HepG2 (cell line): ENCODE measurements around the gene GABBR2. TPM values are rescaled to one million over a fixed set of nuclear protein-coding genes. Genes with fewer than 3 reads are reported as not detected.

Experiments used
- ATAC-seq: fragments of 200-7000 bp; cut with Tn5 transposase; 3 replicates; pipeline ENCODE4 v1.9.1; 2020; ENCODE audit warnings: mild to moderate bottlenecking, moderate library complexity
- BruUV-seq: library from RNA; stranded (reverse); fragments of 400-500 nt; replicated peaks from 2 replicates; lab custom pipeline; 2021; lab: Mats Ljungman, UMichigan
- CTCF ChIA-PET: fragments of 300-600 bp; formaldehyde crosslinking; extraction: SDS; loops from one replicate; lab custom pipeline; 2021; ENCODE audit warnings: low total read pairs, inconsistent platforms, low intra/inter-chr PET ratio; lab: Yijun Ruan, JAX
- POLR2A ChIA-PET: fragments of 350-600 bp; sonication (Branson Sonifier 250); formaldehyde crosslinking; loops from one replicate; lab custom pipeline; 2020; ENCODE audit warnings: antibody characterized with exemption, inconsistent platforms; lab: Yijun Ruan, JAX
- DNase-seq: peaks from one replicate; pipeline ENCODE4 v3.0.0-alpha.2; 2015; ENCODE audit warnings: low spot score
- FAIRE-seq: peaks from 3 replicates; lab custom pipeline; 2011; peaks lifted over from hg19 to GRCh38; lab: Jason Lieb, UNC
- H2AFZ ChIP-seq: one replicate; pipeline ENCODE4 v1.6.1; 2011; ENCODE audit warnings: low read length, inconsistent platforms
- H3K27ac ChIP-seq: fragments of 300-600 bp; 3 replicates; pipeline ENCODE4 v1.8.0; 2011; ENCODE audit warnings: mixed run types, mild to moderate bottlenecking, mixed read lengths, low read length, inconsistent platforms; ENCODE audit not compliant: insufficient read depth; ENCODE audit errors: extremely low read length
- H3K27me3 ChIP-seq, 2 experiments: fragments of 200-600 bp in 1 of 2; 2 replicates in 1 of 2; 3 replicates in 1 of 2; pipeline versions ENCODE4 v1.6.0 to v1.8.0; 2011; ENCODE audit warnings: low read length in 2 of 2, mild to moderate bottlenecking in 2 of 2, moderate library complexity in 2 of 2, inconsistent platforms in 1 of 2; ENCODE audit not compliant: insufficient read depth in 2 of 2, control insufficient read depth in 1 of 2
- H3K36me3 ChIP-seq, 2 experiments: fragments of 200-600 bp in 1 of 2; replicated peaks in 1 of 2; 2 replicates in 1 of 2; 3 replicates in 1 of 2; pipeline versions ENCODE4 v1.5.1 to v1.8.0; 2011; ENCODE audit warnings: low read length in 2 of 2, inconsistent platforms in 1 of 2; ENCODE audit not compliant: insufficient read depth in 2 of 2, control insufficient read depth in 1 of 2
- H3K4me1 ChIP-seq: 2 replicates; pipeline ENCODE4 v1.5.1; 2012; ENCODE audit warnings: low read length, inconsistent platforms; ENCODE audit not compliant: insufficient read depth
- H3K4me2 ChIP-seq: 2 replicates; pipeline ENCODE4 v1.6.0; 2011; ENCODE audit warnings: low read depth, low read length, inconsistent platforms
- H3K4me3 ChIP-seq, 3 experiments: fragments of 200-600 bp in 1 of 3; sonication (generic), shearing (Covaris generic) in 1 of 3; replicated peaks in 1 of 3; 2 replicates each; pipeline ENCODE4 v1.5.1; 2011 to 2016; ENCODE audit warnings: low read length in 3 of 3, inconsistent platforms in 2 of 3, low read depth in 2 of 3, mild to moderate bottlenecking in 2 of 3, control low read depth in 1 of 3, mixed read lengths in 1 of 3; ENCODE audit not compliant: insufficient read depth in 1 of 3
- H3K79me2 ChIP-seq: one replicate; pipeline ENCODE4 v1.6.1; 2011; ENCODE audit warnings: low read length, inconsistent platforms; ENCODE audit not compliant: insufficient read depth
- H3K9ac ChIP-seq: 2 replicates; pipeline ENCODE4 v1.6.0; 2011; ENCODE audit warnings: mild to moderate bottlenecking, low read depth, low read length, inconsistent platforms; ENCODE audit not compliant: insufficient read depth
- H3K9me3 ChIP-seq: 2 replicates; pipeline ENCODE4 v1.5.1; 2012; ENCODE audit warnings: mild to moderate bottlenecking, low read length
- H4K20me1 ChIP-seq: 2 replicates; pipeline ENCODE4 v1.6.0; 2011; ENCODE audit warnings: inconsistent platforms, mild to moderate bottlenecking, low read length, moderate library complexity; ENCODE audit not compliant: insufficient read depth
- ARID5B ChIP-seq: IDR thresholded peaks from 2 replicates; pipeline ENCODE4 v1.4.0; 2020; ENCODE audit warnings: mild to moderate bottlenecking, missing genetic modification reagents
- ELF3 ChIP-seq: IDR thresholded peaks from 2 replicates; pipeline ENCODE4 v1.6.1; 2016; ENCODE audit warnings: missing genetic modification reagents, missing compliant biosample characterization
- HNF4A ChIP-seq: sonication (generic); formaldehyde crosslinking; IDR thresholded peaks from 2 replicates; pipeline ENCODE4 v1.4.0; 2020; ENCODE audit warnings: missing genetic modification reagents
- HNF4G ChIP-seq, 2 experiments: sonication (generic) in 1 of 2; formaldehyde crosslinking in 1 of 2; IDR thresholded peaks; 2 replicates each; pipeline versions ENCODE4 v1.4.0 to v1.6.1; 2011 to 2020; ENCODE audit warnings: borderline replicate concordance in 2 of 2, low read depth in 2 of 2, mild to moderate bottlenecking in 2 of 2, low read length in 1 of 2, missing genetic modification reagents in 1 of 2, moderate library complexity in 1 of 2
- WGBS: methylation state at CpG from one replicate; pipeline ENCODE4 v1.1.6; 2017; ENCODE audit warnings: low lambda C conversion rate; 5-methylcytosine and 5-hydroxymethylcytosine counted together
- in situ Hi-C: cut with HindIII; loops from 2 replicates; pipeline ENCODE4 v1.10.0; 2017; ENCODE audit warnings: low pct_unique_long_range_greater_than_20kb; ENCODE audit not compliant: extremely low pct_ligation_motif_present
- intact Hi-C: fragments of 100-400 bp; cut with micrococcal nuclease; formaldehyde crosslinking; loops from one replicate; pipeline ENCODE4 v1.10.0; 2022; ENCODE audit not compliant: unreplicated experiment
- polyA plus RNA-seq, 8 experiments: library from polyadenylated mRNA; depleted of rRNA in 3 of 8; stranded (reverse) in 7 of 8; unstranded in 1 of 8; fragments of >200 nt; fragmentation: Illumina TruSeq in 4 of 8; extraction: Trizol in 4 of 8; gene quantifications; 2 replicates each; pipeline versions ENCODE4 v1.2.1 to v1.2.3, GENCODE V29; 2011 to 2016; ENCODE audit warnings: low read depth in 4 of 8, missing spikeins in 1 of 8, mixed read lengths in 1 of 8; ENCODE audit not compliant: insufficient read depth in 1 of 8
- total RNA-seq, 5 experiments: library from RNA; depleted of rRNA; stranded (reverse); fragments of >200 nt; fragmentation: Illumina TruSeq; extraction: Trizol; gene quantifications; 2 replicates each; pipeline ENCODE4 v1.2.3, GENCODE V29; 2016; ENCODE audit warnings: low read depth in 1 of 5

GABBR2 gene
- total and polyA plus RNA-seq, 2 of the 13 experiments (the other 11 are each of a cell fraction or from before 2014, with no cell fraction given): 0.02 TPM; not detected in 1

GRCh38 chr9:98702340-98702739 lies 6.4 kb downstream of the GABBR2 start:
- Histone ChIP-seq H4K20me1 (no peaks in the 10 kb centered on the region; the same call in 1 of the 2 replicates), H3K4me3 (no peak overlapping the region), H3K27ac (no peak overlapping the region), H2AFZ (no peak overlapping the region), H3K9me3 (no peaks in the 10 kb centered on the region), H3K4me1 (peaks cover 20% of the 10 kb centered on the region), H3K79me2 (no peaks in the 10 kb centered on the region), H3K4me2 (0 out of 2 replicates have a peak overlapping the region, but pooled peaks have one; percentile 12), H3K9ac (no peak overlapping the region), H3K36me3 (no peaks in the 10 kb centered on the region), H3K27me3 (peaks cover 0 to 34% of the 10 kb centered on the region in 2 experiments; a peak in 3 of 5 replicates)
- intact Hi-C loops (no loop called here), in situ Hi-C loops (loop anchor here (10.0 kb wide), 1 partner anchor 388 kb away; no protein-coding TSS in a partner anchor)
- WGBS: 7% methylated on average over 8 of the region's 8 CpGs
- ATAC-seq (peak; percentile 50), DNase-seq (peak; percentile 9), FAIRE-seq (peak; percentile 46)
- ChIA-PET POLR2A (no interaction called here), CTCF (no interaction called here)
- no TSS peak for BruUV-seq
- TF ChIP-seq HNF4A (CRISPR knock-in tag): peak; percentile 68
- peak; percentile 26; the same call in 1 of the 2 replicates for TF ChIP-seq ARID5B
- TF ChIP-seq ELF3 (CRISPR knock-in tag): no peak
- TF ChIP-seq HNF4G (IDR thresholded peaks at IDR 0.05; ENCODE audit: borderline replicate concordance, low read depth, low read length): 0 out of 2 replicates have a peak, but pooled peaks have one; percentile 12
- no peak for TF ChIP-seq HNF4G (CRISPR knock-in tag; IDR thresholded peaks at IDR 0.05; ENCODE audit: borderline replicate concordance, low read depth)
